NCI-H1048 (cell line): ENCODE measurements around the gene SLC2A9.
"Not testable (repeated sequence)": the region's sequence is repeated elsewhere in the genome, so short reads cannot be mapped to it uniquely, and the experiment has no call there.

Experiments
- DNase-seq: peaks from one replicate; lab custom pipeline; 2025; lab: John Stamatoyannopoulos, UW

Gene SLC2A9

DNA sequence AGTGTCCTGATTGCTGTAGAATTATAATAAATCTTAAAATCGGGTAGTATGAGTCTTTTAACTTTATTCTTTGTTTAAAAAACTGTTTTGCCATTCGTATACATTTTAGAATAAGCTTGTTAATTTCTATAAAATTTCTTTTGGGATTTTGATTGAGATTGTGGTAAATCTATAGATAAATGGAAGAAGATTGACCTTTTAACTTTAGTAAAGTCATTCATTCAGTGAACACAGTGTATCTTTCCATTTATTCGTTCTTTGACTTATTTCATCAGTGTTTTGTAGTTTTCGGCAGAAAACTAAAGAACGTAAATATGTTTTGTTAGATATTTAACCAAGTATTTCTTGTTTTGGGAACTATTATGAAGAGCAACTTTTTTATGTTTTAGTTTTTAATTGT is 201.0 kb downstream of the SLC2A9 start:
- DNase-seq: no peak

- no peak for DNase-seq
Measured at GRCh38 chr4:9816285-9816684, 205.0 kb downstream of the SLC2A9 start.

GRCh38 chr4:9812501-9813340 is 208.6 kb downstream of the SLC2A9 start:
- DNase-seq: no peak

- DNase-seq: no peak
Measured at GRCh38 chr4:9811806-9812205, 209.5 kb downstream of the SLC2A9 start.

GRCh38 chr4:9808077-9808476 is 213.2 kb downstream of the SLC2A9 start:
- DNase-seq: no peak

DNA sequence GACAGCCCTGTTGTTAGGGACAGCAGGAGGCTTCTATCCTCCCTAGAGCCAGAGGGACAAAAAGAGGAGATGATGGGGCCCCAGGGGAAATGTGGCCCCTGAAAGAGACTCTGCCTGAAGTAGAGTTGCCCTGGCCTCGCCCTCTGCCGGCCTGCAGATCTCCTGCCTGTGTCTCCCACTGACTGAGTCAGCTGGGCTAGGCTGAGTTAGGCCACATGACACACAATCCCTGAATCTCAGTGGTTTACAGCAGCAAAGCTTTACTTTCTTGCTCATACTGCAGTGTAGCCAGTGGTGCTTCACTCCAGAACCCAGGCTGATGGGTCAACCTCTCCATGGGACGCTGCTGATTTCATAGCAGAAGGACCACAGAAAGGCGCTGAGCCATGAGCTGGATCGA is 216.4 kb downstream of the SLC2A9 start:
- no peak for DNase-seq

GRCh38 chr4:9800848-9801247 is 220.4 kb downstream of the SLC2A9 start:
- no peak for DNase-seq

DNA sequence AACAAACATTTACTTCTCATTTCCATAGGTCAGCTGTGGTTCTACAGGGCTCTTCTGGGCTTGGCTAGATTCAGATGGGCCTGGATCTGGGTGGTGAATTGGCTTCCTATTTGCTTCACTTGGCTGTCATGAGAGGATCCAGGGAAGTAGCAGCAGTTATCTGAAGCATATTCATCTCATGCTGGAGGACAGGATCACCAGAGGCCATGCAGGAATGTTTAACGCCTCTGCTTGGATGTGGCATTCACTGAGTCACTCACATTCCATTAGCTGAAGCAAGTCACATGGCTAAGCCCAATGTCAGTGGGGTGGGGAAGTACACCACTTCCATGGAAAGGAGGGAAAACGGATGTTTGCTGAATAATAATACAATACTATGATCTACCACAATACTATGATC is 224.7 kb downstream of the SLC2A9 start:
- not testable (repeated sequence) for DNase-seq

DNA sequence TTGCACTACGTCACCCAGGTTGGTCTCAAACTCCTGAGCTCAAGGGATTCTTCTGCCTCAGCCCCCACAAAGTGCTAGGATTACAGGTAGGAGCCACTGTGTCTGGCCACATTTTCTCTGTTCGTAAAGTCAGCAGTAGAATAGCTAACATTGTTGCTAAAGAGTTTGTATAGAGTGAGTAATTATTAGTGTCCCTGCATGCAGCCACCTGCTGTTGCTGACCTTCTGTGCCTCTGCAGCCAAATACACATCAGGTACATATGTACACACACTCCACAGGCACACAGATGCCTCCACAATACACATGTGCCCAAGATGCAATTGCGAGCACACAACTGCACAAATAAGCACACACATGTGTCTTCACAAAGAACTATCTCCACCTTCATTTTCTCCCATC is 228.9 kb downstream of the SLC2A9 start:
- no peak for DNase-seq

DNA sequence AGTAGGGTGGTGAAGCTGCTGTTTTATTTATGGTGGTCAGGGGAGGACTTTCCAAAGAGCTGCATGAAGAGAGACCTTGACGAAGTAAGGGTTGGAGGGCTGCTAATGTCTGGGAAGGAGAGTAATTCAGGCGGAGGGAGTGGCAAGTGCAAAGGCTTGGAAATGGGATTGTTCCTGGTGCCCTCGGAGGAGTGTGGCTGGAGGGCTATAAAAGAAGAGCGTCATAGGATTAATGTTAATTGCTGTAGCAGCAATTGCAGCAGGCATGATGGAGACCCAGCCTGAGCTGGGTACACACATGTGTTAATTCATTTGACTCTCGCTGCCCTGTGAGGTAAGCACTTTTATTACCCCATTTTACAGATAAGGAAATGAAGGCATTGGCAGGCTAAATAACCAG is 235.4 kb downstream of the SLC2A9 start:
- not testable (repeated sequence) for DNase-seq

DNA sequence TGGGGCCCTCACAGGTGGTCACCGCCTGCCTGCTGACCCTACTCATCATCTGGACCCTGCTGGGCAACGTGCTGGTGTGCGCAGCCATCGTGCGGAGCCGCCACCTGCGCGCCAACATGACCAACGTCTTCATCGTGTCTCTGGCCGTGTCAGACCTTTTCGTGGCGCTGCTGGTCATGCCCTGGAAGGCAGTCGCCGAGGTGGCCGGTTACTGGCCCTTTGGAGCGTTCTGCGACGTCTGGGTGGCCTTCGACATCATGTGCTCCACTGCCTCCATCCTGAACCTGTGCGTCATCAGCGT is 239.2 kb downstream of the SLC2A9 start:
- DNase-seq: no peak

DNA sequence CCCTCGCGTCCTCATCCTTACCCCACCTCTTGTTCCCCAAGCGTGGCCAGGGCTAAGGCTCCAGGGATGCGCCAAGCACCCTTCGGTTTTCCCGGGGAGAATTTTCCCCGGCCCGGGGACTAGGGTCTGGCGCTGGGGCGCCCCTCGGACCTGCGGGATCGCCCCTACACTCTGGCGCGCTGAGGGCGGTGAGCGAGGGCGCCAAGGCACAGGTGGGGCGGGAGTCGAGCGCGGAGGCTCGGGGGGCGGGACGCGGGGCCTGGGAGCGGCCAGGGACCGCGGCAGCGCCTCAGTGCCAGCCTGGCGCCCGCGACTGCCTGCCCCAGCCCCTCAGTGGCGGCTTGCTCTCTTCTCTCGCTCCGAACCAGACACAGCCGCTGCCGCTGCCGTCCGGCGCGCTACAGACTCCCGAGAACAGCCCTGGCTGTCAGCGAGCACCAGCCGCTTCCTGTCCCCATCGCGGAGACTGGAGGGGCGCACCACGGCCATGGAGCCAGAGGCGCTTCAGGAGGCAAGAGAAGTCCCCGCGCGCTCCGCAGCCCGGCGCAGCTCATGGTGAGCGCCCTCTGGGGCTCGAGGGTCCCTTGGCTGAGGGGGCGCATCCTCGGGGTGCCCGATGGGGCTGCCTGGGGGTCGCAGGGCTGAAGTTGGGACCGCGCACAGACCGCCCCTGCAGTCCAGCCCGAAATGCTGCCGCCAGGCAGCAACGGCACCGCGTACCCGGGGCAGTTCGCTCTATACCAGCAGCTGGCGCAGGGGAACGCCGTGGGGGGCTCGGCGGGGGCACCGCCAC is 239.8 kb downstream of the SLC2A9 start, which contains the start of gene DRD5:
DRD5 (plus strand) TSS at position 292 of the 793 bp plus-strand sequence; CDS start at position 688, 396 bp downstream.
- no peak for DNase-seq
